HEK293 (cell line): Measurements from ENCODE around the gene CENATAC.
A peak's percentile ranks its signal among the peaks of the same experiment; 100 is the strongest.
"Not testable (repeated sequence)": the region's sequence is repeated elsewhere in the genome, so short reads cannot be mapped to it uniquely, and the experiment has no call there.

Experiments used
- CTCF ChIA-PET: fragments of 350-600 bp; formaldehyde crosslinking; extraction: SDS; loops from one replicate; lab custom pipeline; 2021; ENCODE audit warnings: antibody characterized with exemption; lab: Yijun Ruan, JAX
- POLR2A ChIA-PET: fragments of 300-600 bp; formaldehyde crosslinking; extraction: SDS; loops from one replicate; lab custom pipeline; 2020; ENCODE audit warnings: antibody characterized with exemption, inconsistent platforms; lab: Yijun Ruan, JAX
- H3K27ac ChIP-seq: fragments of 200-500 bp; sonication (Bioruptor generic); 2 replicates; pipeline ENCODE4 v1.5.1; 2014; ENCODE audit warnings: low read depth, low read length, control low read depth, inconsistent platforms; ENCODE audit errors: extremely low read depth
- H3K36me3 ChIP-seq, 2 experiments: fragments of 200-500 bp in 1 of 2; sonication (Bioruptor generic) in 1 of 2; 1 replicate in 1 of 2; 2 replicates in 1 of 2; pipeline ENCODE4 v1.5.1; 2014 to 2017; ENCODE audit warnings: inconsistent platforms in 2 of 2, low read length in 2 of 2; ENCODE audit not compliant: control insufficient read depth in 2 of 2, insufficient read depth in 1 of 2
- H3K4me1 ChIP-seq: fragments of 200-500 bp; sonication (Bioruptor generic); 2 replicates; pipeline ENCODE4 v1.5.1; 2014; ENCODE audit warnings: mild to moderate bottlenecking, low read length, inconsistent platforms; ENCODE audit not compliant: control insufficient read depth, insufficient read depth
- H3K4me3 ChIP-seq: 2 replicates; pipeline ENCODE4 v1.5.1; 2011; ENCODE audit warnings: low read depth, mild to moderate bottlenecking, control low read depth, low read length, moderate library complexity
- H3K9me3 ChIP-seq: fragments of 200-500 bp; sonication (Bioruptor generic); 2 replicates; pipeline ENCODE4 v1.5.1; 2014; ENCODE audit warnings: low read depth, low read length, inconsistent platforms; ENCODE audit not compliant: control insufficient read depth, insufficient read depth
- MEIS1 ChIP-seq: sonication (generic); formaldehyde crosslinking; IDR thresholded peaks from 2 replicates; pipeline ENCODE4 v1.8.1; 2022; ENCODE audit warnings: missing genetic modification reagents, mild to moderate bottlenecking, borderline replicate concordance
- MZF1 ChIP-seq: fragments of 450-650 bp; formaldehyde crosslinking; IDR thresholded peaks from 2 replicates; pipeline ENCODE4 v1.5.1; 2017; ENCODE audit warnings: missing biosample characterization, missing genetic modification characterization, borderline replicate concordance
- REPIN1 ChIP-seq: fragments of 450-650 bp; formaldehyde crosslinking; IDR thresholded peaks from 2 replicates; pipeline ENCODE4 v1.5.1; 2017; ENCODE audit warnings: missing biosample characterization, missing genetic modification characterization, low read depth
- ZBTB1 ChIP-seq: fragments of 450-650 bp; formaldehyde crosslinking; IDR thresholded peaks from 2 replicates; pipeline ENCODE4 v1.5.1; 2016; ENCODE audit warnings: missing biosample characterization, missing genetic modification characterization
- ZBTB17 ChIP-seq: fragments of 450-650 bp; formaldehyde crosslinking; IDR thresholded peaks from 2 replicates; pipeline ENCODE4 v1.5.1; 2016; ENCODE audit warnings: missing biosample characterization, missing genetic modification characterization
- ZBTB8A ChIP-seq: fragments of 450-650 bp; formaldehyde crosslinking; IDR thresholded peaks from 2 replicates; pipeline ENCODE4 v1.5.1; 2016; ENCODE audit warnings: missing biosample characterization, missing genetic modification characterization
- ZFHX2 ChIP-seq: fragments of 450-650 bp; formaldehyde crosslinking; conservative IDR thresholded peaks from 2 replicates; pipeline ENCODE4 v1.5.1; 2016; ENCODE audit warnings: missing biosample characterization, missing genetic modification characterization
- ZFP37 ChIP-seq: fragments of 450-650 bp; formaldehyde crosslinking; IDR thresholded peaks from 2 replicates; pipeline ENCODE4 v1.5.1; 2016; ENCODE audit warnings: missing biosample characterization, missing genetic modification characterization
- ZNF211 ChIP-seq: fragments of 450-650 bp; formaldehyde crosslinking; IDR thresholded peaks from 2 replicates; pipeline ENCODE4 v1.5.1; 2016; ENCODE audit warnings: low read depth, missing biosample characterization, missing genetic modification characterization
- ZNF214 ChIP-seq: fragments of 450-650 bp; formaldehyde crosslinking; IDR thresholded peaks from 2 replicates; pipeline ENCODE4 v1.5.1; 2017; ENCODE audit warnings: missing biosample characterization, mild to moderate bottlenecking, missing genetic modification characterization, borderline replicate concordance
- ZNF366 ChIP-seq: fragments of 450-650 bp; formaldehyde crosslinking; conservative IDR thresholded peaks from 2 replicates; pipeline ENCODE4 v1.5.1; 2016; ENCODE audit warnings: missing biosample characterization, missing genetic modification characterization
- ZNF585B ChIP-seq: fragments of 450-650 bp; formaldehyde crosslinking; IDR thresholded peaks from 2 replicates; pipeline ENCODE4 v1.5.1; 2016; ENCODE audit warnings: missing biosample characterization, missing genetic modification characterization
- ZNF707 ChIP-seq: fragments of 450-650 bp; formaldehyde crosslinking; IDR thresholded peaks from 2 replicates; pipeline ENCODE4 v1.5.1; 2016; ENCODE audit warnings: missing biosample characterization, missing genetic modification characterization
- TF ChIP-seq, protein P1 (sequence below): fragments of 450-650 bp; formaldehyde crosslinking; IDR thresholded peaks from 2 replicates; pipeline ENCODE4 v1.5.1; 2016; ENCODE audit warnings: missing biosample characterization, missing genetic modification characterization
- TF ChIP-seq, protein P2 (sequence below): fragments of 450-650 bp; formaldehyde crosslinking; IDR thresholded peaks from 2 replicates; pipeline ENCODE4 v1.5.1; 2016; ENCODE audit warnings: missing biosample characterization, missing genetic modification characterization, low read depth
- TF ChIP-seq, protein P3 (sequence below): fragments of 450-650 bp; formaldehyde crosslinking; IDR thresholded peaks from 2 replicates; pipeline ENCODE4 v1.5.1; 2017; ENCODE audit warnings: missing biosample characterization, missing genetic modification characterization

Gene CENATAC

DNA sequence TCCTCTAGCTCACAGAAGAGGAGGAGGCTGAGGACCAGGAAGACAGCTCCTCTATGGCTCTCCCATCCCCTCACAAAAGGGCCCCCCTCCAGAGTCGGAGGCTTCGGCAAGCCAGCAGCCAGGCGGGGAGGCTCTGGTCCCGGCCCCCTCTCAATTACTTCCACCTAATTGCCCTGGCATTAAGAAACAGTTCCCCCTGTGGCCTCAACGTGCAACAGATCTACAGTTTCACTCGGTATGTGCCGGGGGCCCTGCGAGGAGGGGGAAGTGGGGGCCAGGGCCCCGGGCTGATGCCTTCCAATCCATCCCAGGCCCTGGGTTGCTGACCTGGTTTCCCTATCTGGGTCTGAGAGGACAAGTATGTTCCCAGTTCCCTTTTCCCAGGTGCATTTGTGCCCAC is 18.5 kb upstream of the CENATAC start (continued):
- TF ChIP-seq, protein P1, sequence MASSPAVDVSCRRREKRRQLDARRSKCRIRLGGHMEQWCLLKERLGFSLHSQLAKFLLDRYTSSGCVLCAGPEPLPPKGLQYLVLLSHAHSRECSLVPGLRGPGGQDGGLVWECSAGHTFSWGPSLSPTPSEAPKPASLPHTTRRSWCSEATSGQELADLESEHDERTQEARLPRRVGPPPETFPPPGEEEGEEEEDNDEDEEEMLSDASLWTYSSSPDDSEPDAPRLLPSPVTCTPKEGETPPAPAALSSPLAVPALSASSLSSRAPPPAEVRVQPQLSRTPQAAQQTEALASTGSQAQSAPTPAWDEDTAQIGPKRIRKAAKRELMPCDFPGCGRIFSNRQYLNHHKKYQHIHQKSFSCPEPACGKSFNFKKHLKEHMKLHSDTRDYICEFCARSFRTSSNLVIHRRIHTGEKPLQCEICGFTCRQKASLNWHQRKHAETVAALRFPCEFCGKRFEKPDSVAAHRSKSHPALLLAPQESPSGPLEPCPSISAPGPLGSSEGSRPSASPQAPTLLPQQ (tag by site-specific recombination), result peak; percentile 25; the same call in 1 of the 2 replicates

DNA sequence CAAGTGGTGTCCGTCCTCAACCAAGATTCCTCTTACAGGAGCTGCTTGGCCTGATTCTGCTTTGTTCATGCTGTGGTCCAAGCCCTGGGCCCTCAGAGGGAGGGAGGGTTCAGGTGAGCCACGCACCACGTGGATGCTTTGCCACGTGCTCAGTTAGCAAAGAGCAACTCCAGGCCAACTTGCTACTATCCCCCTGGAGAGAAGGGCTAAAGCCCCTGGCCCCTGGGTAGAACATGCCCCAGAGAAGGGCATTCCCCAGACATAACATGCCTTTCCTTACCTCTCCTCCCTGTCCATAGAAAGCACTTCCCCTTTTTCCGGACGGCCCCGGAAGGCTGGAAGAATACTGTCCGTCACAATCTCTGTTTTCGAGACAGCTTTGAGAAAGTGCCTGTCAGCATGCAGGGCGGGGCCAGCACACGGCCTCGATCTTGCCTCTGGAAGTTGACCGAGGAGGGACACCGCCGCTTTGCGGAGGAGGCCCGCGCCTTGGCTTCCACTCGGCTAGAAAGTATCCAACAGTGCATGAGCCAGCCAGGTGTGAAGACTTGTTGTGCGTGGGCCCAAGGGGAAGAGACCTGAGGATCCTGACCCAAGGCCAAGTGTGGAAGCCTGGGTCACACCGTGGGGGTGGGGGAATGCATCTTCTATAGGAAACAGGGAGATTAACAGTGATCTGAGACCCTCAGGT is 17.6 kb upstream of the CENATAC start:
- no peak overlapping the region for H3K27ac ChIP-seq
- H3K4me1 ChIP-seq, result no peaks in the 10 kb centered on the region
- H3K4me3 ChIP-seq, result no peak overlapping the region
- no peaks in the 10 kb centered on the region for H3K9me3 ChIP-seq
- POLR2A ChIA-PET, result no interaction called here
- TF ChIP-seq MEIS1 (CRISPR knock-in tag) (no peak), MZF1 (tag by site-specific recombination) (no peak), ZNF211 (tag by site-specific recombination) (no peak), ZBTB8A (tag by site-specific recombination) (no peak), ZNF585B (tag by site-specific recombination) (no peak), ZFHX2 (no peak), ZNF214 (tag by site-specific recombination) (no peak), ZBTB17 (tag by site-specific recombination) (no peak), ZBTB1 (tag by site-specific recombination) (no peak), REPIN1 (no peak), ZNF707 (tag by site-specific recombination) (no peak), ZNF366 (tag by site-specific recombination) (no peak), ZFP37 (tag by site-specific recombination) (no peak)
- TF ChIP-seq, protein P2, sequence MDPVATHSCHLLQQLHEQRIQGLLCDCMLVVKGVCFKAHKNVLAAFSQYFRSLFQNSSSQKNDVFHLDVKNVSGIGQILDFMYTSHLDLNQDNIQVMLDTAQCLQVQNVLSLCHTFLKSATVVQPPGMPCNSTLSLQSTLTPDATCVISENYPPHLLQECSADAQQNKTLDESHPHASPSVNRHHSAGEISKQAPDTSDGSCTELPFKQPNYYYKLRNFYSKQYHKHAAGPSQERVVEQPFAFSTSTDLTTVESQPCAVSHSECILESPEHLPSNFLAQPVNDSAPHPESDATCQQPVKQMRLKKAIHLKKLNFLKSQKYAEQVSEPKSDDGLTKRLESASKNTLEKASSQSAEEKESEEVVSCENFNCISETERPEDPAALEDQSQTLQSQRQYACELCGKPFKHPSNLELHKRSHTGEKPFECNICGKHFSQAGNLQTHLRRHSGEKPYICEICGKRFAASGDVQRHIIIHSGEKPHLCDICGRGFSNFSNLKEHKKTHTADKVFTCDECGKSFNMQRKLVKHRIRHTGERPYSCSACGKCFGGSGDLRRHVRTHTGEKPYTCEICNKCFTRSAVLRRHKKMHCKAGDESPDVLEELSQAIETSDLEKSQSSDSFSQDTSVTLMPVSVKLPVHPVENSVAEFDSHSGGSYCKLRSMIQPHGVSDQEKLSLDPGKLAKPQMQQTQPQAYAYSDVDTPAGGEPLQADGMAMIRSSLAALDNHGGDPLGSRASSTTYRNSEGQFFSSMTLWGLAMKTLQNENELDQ (tag by site-specific recombination), result no peak
- TF ChIP-seq, protein P3, sequence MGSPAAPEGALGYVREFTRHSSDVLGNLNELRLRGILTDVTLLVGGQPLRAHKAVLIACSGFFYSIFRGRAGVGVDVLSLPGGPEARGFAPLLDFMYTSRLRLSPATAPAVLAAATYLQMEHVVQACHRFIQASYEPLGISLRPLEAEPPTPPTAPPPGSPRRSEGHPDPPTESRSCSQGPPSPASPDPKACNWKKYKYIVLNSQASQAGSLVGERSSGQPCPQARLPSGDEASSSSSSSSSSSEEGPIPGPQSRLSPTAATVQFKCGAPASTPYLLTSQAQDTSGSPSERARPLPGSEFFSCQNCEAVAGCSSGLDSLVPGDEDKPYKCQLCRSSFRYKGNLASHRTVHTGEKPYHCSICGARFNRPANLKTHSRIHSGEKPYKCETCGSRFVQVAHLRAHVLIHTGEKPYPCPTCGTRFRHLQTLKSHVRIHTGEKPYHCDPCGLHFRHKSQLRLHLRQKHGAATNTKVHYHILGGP, result no peak
- H3K36me3 ChIP-seq, result no peaks in the 10 kb centered on the region
- CTCF ChIA-PET, result interaction anchor here (0.7 kb wide), 1 partner anchor 361 kb away, joined by 3 read pairs; no protein-coding TSS in a partner anchor

DNA sequence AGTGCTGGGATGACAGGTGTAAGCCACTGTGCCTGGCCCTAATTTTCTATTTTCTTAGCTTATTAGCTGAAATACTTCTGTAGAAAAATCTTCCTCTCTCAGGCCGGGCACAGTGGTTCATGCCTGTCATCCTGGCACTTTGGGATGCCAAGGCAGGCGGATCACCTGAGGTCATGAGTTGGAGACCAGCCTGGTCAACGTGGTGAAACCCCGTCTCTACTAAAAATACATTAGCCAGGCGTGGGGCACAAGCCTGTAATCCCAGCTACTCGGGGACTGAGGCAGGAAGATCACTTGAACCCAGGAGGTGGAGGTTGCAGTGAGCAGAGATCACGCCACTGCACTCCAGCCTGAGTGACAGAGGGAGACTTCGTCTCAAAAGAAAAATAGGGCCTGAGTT is 13.6 kb upstream of the CENATAC start:
- H3K4me1 ChIP-seq, H3K4me3 ChIP-seq, H3K36me3 ChIP-seq, H3K9me3 ChIP-seq, H3K27ac ChIP-seq: not testable (repeated sequence)
- CTCF ChIA-PET, result interaction anchor here (0.6 kb wide), 1 partner anchor 463 kb away, joined by 4 read pairs; no protein-coding TSS in a partner anchor
- POLR2A ChIA-PET, result interaction anchor here (2.6 kb wide), 1 partner anchor 13 kb away, joined by 12 read pairs; the partner anchor contains the start of gene CENATAC
